Erythroblast (primary cell): ENCODE measurements around the gene KLHL29.
"Not testable (repeated sequence)": the region's sequence is repeated elsewhere in the genome, so short reads cannot be mapped to it uniquely, and the experiment has no call there.

Experiments
- GATA1 ChIP-seq: IDR thresholded peaks from 2 replicates; pipeline ENCODE4 v1.6.1; 2011; ENCODE audit warnings: low read depth, mild to moderate bottlenecking, control low read depth, low read length, moderate library complexity
- POLR2A ChIP-seq: IDR thresholded peaks from 2 replicates; pipeline ENCODE4 v1.6.1; 2011; ENCODE audit warnings: mild to moderate bottlenecking, low read length

DNA sequence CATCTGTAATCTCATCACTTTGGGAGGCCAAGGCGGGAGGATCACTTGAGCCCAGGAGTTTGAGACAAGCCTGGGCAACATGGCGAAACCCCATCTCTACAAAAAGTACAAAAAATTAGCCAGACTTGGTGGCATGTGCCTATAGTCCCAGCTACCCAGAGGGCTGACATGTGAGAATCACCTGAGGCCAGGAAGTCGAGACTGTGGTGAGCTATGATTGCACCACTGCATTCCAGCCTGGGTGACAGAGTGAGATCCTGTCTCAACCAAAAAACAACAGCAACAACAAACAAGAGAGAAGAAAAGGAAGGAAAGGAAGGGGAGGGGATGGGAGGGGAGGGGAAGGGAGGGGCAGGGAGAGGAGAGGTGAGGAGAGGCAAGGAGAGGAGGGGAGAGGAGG is 338.1 kb downstream of the KLHL29 start:
- TF ChIP-seq POLR2A, GATA1: not testable (repeated sequence)
